ENCODE data around the gene IFNG. TPM values are rescaled to one million over a fixed set of nuclear protein-coding genes. Genes with fewer than 3 reads are reported as not detected.

Gene IFNG
- total and polyA plus RNA-seq, 10 of the 15 experiments (the other 5 are each of a cell fraction or from before 2014, with no cell fraction given) = 0.10 to 1.4 (median 0.25) TPM; not detected in 2

GRCh38 chr12:68117661-68118060, 41.9 kb downstream of the IFNG start:
- Histone ChIP-seq H3K27ac (ENCODE audit: control insufficient read depth, insufficient read depth) (no peak overlapping the region), H3K9ac (ENCODE audit: control insufficient read depth, insufficient read depth, low read length) (no peak overlapping the region), H3K79me2 (ENCODE audit: control insufficient read depth, insufficient read depth, low read length) (no peaks in the 10 kb centered on the region), H3K4me2 (ENCODE audit: control insufficient read depth, insufficient read depth) (no peak overlapping the region), H3K36me3 (ENCODE audit: control insufficient read depth in 2 of 2, insufficient read depth in 2 of 2, low read length in 1 of 2) (no peaks in the 10 kb centered on the region), H3K4me1 (ENCODE audit: control insufficient read depth, insufficient read depth, low read length) (peaks cover 12% of the 10 kb centered on the region), H3K4me3 (no peak overlapping the region), H4K20me1 (ENCODE audit: control insufficient read depth, insufficient read depth) (no peaks in the 10 kb centered on the region), H3K9me3 (replicated peaks; ENCODE audit: control insufficient read depth, insufficient read depth, low read length) (no peaks in the 10 kb centered on the region), H3K27me3 (replicated peaks in 1 of 2; ENCODE audit: control insufficient read depth in 2 of 2, insufficient read depth in 2 of 2, low read length in 1 of 2) (no peaks in the 10 kb centered on the region), H2AFZ (ENCODE audit: control insufficient read depth, low read depth, low read length) (no peak overlapping the region)
- no TSS peak for BruUV-seq (replicated peaks)
- ChIA-PET SMC1A (ENCODE audit: uncharacterized antibody, unreplicated experiment) (interaction anchor here (0.6 to 5.5 kb wide), 7 partner anchors 9 to 1372 kb away, joined by 3 to 53 read pairs (median 4); partner anchors contain the start of gene IFNG), CTCF (interaction anchor here (0.8 to 2.2 kb wide), 8 partner anchors 14 to 241 kb away, joined by 3 to 22 read pairs (median 4); partner anchors contain the start of gene IFNG), RAD21 (ENCODE audit: unreplicated experiment) (interaction anchor here (0.6 to 0.7 kb wide), 2 partner anchors 41 to 593 kb away, joined by 3 read pairs; no protein-coding TSS in a partner anchor), POLR2A (no interaction called here)
- FAIRE-seq = no peak
- ATAC-seq = no peak
- intact Hi-C loops (cut with micrococcal nuclease; ENCODE audit: unreplicated experiment) = no loop called here
- DNase-seq (ENCODE audit: low read depth, low spot score) = no peak
- TF ChIP-seq EZH2 (IDR thresholded peaks at IDR 0.05; ENCODE audit: borderline replicate concordance, control insufficient read depth, low read depth, low read length) (no peak), SUPT20H (IDR thresholded peaks at IDR 0.05; ENCODE audit: borderline replicate concordance, control insufficient read depth, low read depth, low read length) (no peak), SMAD1 (IDR thresholded peaks at IDR 0.05; ENCODE audit: low read depth, partially characterized antibody) (no peak), POLR2AphosphoS5 (IDR thresholded peaks at IDR 0.05; ENCODE audit: low read length) (no peak), ZBTB40 (IDR thresholded peaks at IDR 0.05; ENCODE audit: borderline replicate concordance) (no peak), EGR1 (IDR thresholded peaks at IDR 0.05; ENCODE audit: borderline replicate concordance in 1 of 2, low read depth in 2 of 2, low read length in 2 of 2) (no peak), TCF3 (IDR thresholded peaks at IDR 0.05; ENCODE audit: borderline replicate concordance, insufficient read depth, low read depth, low read length) (no peak), NR2C2 (IDR thresholded peaks at IDR 0.05; ENCODE audit: borderline replicate concordance, control insufficient read depth, insufficient read length, low read depth) (no peak), ZBTB33 (IDR thresholded peaks at IDR 0.05) (no peak), JUNB (IDR thresholded peaks at IDR 0.05) (no peak), ESRRA (IDR thresholded peaks at IDR 0.05; ENCODE audit: low read length) (no peak), MXI1 (IDR thresholded peaks at IDR 0.05; ENCODE audit: low read depth, low read length) (no peak), NKRF (conservative IDR thresholded peaks at IDR 0.05) (no peak)
- WGBS (ENCODE audit: insufficient coverage, insufficient replicate concordance, low lambda C conversion rate, missing lambda C conversion rate) = 33% methylated on average over 3 of the region's 3 CpGs
- in situ Hi-C loops (cut with MboI) = no loop called here
